KBM-7 (cell line): ENCODE results near the gene SMIM5.

Source experiments
- DNase-seq: peaks from one replicate; pipeline ENCODE4 v3.0.0-alpha.2; 2015
- in situ Hi-C: fragments of 300-500 bp; cut with MboI; formaldehyde crosslinking; loops from 2 replicates; pipeline ENCODE4 v1.14.3; 2020; ENCODE audit warnings: low sequenced_read_pairs, low pct_unique_long_range_greater_than_20kb, mixed read lengths

Gene SMIM5

GRCh38 chr17:75684249-75684648 is 51.0 kb downstream of the SMIM5 start:
- in situ Hi-C loops, result no loop called here

GRCh38 chr17:75684924-75685323 is 51.7 kb downstream of the SMIM5 start:
- in situ Hi-C loops, result no loop called here
- no peak for DNase-seq

More at GRCh38 chr17:75684249-75684648, 51.0 kb downstream of the SMIM5 start:
- no peak for DNase-seq

DNA sequence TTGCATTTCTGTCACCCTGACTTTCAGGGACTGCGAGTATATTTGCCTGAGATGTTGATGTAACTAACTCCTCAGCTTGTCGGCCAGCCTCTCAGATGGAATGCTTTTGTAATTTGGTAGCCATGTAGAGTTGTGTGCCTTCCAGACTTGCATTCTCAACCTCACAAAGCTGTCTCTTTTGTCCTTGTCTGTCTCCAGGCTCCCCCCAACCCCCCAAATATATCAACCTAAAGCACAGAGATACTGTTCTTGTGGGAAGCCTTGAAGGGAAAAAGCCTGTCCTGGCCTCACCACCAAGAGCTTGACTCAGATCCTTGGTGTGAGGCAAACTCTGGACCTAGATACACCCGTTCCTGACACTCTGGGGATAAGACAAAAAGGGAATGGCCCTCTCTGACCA is 52.3 kb downstream of the SMIM5 start:
- no peak for DNase-seq
- in situ Hi-C loops, result no loop called here

DNA sequence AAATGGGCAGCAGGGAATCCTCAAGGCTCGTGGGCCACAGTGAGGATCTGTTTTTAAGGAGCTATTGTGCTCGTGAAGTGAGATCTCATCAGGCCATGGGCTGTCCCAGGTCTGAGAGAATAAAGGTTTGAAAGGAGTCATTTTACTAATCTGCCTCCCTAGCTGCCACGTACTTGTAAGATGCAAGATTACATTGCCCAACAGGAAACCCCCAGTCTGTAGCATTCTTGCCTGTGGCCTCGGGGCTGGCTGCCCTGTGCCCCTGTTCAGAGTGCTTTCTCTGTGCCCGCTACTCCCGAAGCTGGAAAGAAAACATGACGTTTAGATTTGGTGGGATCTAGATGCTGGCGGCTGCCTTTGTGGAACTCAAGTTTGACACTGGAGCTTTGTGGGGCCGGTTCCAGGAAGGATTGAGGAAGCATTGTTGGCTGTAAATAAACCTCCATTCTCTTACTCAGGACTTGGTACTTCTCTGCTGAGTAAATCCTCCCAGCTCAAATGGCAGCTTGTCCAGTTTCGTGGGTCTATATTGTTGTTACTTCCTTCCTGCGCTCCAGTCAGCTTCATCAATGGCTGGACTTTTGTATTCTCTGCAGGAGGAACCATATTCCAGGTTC is 55.1 kb downstream of the SMIM5 start:
- in situ Hi-C loops, result no loop called here
- DNase-seq, result peak; percentile 51

DNA sequence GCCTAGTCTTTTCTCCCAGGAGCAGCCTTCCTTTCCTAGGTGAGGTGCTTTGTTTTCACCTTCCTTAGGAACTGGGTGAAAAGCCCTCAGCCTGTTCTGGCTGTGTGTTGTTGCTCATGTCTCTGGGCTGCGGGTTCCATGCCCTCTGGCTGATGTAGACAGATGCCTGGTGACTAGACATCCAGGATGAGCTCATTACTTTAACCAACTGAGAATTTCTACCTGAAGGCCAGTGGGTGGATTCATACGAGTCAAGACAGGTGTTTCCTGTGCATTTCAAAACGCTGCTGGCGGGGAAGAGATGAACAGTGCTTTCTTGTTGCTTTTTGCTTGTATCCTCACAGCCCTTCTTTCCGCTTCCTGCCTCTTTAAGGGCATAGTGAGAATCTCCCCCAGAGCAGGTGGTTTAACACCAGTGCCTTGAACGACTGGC is 56.2 kb downstream of the SMIM5 start:
- in situ Hi-C loops, result no loop called here
- DNase-seq, result no peak
